Testis (tissue), 2 donors: ENCODE data around the gene RSL1D1.
"Not testable (repeated sequence)": the region's sequence is repeated elsewhere in the genome, so short reads cannot be mapped to it uniquely, and the experiment has no call there.

ENCODE experiments used
- POLR2A ChIP-seq: fragments of 450-650 bp; IDR thresholded peaks from one replicate; pipeline ENCODE4 v1.6.1; 2017; ENCODE audit warnings: antibody characterized with exemption, mild to moderate bottlenecking, moderate library complexity
- TF ChIP-seq, protein P1 (sequence below), 3 experiments: fragments of 450-650 bp in 2 of 3; fragments of 200-600 bp in 1 of 3; sonication (generic) in 1 of 3; IDR thresholded peaks; one replicate each; pipeline ENCODE4 v1.5.1; 2016 to 2019; ENCODE audit warnings: antibody characterized with exemption in 3 of 3, mild to moderate bottlenecking in 2 of 3, moderate library complexity in 1 of 3

DNA sequence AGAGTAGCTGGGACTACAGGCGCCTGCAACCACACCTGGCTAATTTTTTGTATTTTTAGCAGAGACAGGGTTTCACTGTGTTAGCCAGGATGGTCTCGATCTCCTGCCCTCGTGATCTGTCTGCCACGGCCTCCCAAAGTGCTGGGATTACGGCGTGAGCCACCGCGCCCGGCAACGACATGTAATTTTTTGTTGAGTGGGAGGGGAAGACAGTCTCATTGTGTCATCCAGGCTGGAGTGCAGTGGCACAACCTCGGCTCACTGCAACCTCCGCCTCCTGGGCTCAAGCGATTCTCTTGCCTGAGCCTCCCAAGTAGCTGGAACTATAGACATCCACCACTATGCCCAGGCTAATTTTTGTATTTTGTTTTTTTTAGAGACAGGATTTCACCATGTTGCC lies 32.4 kb downstream of the RSL1D1 start:
- TF ChIP-seq, protein P1, sequence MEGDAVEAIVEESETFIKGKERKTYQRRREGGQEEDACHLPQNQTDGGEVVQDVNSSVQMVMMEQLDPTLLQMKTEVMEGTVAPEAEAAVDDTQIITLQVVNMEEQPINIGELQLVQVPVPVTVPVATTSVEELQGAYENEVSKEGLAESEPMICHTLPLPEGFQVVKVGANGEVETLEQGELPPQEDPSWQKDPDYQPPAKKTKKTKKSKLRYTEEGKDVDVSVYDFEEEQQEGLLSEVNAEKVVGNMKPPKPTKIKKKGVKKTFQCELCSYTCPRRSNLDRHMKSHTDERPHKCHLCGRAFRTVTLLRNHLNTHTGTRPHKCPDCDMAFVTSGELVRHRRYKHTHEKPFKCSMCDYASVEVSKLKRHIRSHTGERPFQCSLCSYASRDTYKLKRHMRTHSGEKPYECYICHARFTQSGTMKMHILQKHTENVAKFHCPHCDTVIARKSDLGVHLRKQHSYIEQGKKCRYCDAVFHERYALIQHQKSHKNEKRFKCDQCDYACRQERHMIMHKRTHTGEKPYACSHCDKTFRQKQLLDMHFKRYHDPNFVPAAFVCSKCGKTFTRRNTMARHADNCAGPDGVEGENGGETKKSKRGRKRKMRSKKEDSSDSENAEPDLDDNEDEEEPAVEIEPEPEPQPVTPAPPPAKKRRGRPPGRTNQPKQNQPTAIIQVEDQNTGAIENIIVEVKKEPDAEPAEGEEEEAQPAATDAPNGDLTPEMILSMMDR (IDR thresholded peaks at IDR 0.05), result not testable (repeated sequence)
- TF ChIP-seq POLR2A, result not testable (repeated sequence)
